GM12892 (cell line): Measurements from ENCODE around the gene CAMK2D.

ENCODE experiments used
- DNase-seq: peaks from one replicate; pipeline ENCODE4 v3.0.0; 2011; ENCODE audit not compliant: insufficient read length
- FAIRE-seq: peaks from 2 replicates; lab custom pipeline; 2011; peaks lifted over from hg19 to GRCh38; lab: Jason Lieb, UNC
- POLR2A ChIP-seq: IDR thresholded peaks from 2 replicates; pipeline ENCODE4 v1.6.1; 2011; ENCODE audit warnings: low read depth, low read length, control low read depth
- POLR2AphosphoS5 ChIP-seq: IDR thresholded peaks from 2 replicates; pipeline ENCODE4 v1.6.1; 2011; ENCODE audit warnings: low read depth, low read length, control low read depth
- TAF1 ChIP-seq: IDR thresholded peaks from 2 replicates; pipeline ENCODE4 v1.6.1; 2011; ENCODE audit warnings: low read depth, mild to moderate bottlenecking, control low read depth, low read length, borderline replicate concordance

Gene CAMK2D

GRCh38 chr4:113467581-113467980 lies 294.0 kb downstream of the CAMK2D start:
- DNase-seq (no peak), FAIRE-seq (no peak)
- TF ChIP-seq POLR2AphosphoS5 (no peak), POLR2A (no peak), TAF1 (no peak)

GRCh38 chr4:113462286-113462685 lies 299.3 kb downstream of the CAMK2D start:
- no peak for DNase-seq
- TF ChIP-seq TAF1 = no peak
- no peak for TF ChIP-seq POLR2AphosphoS5
- TF ChIP-seq POLR2A = no peak
- FAIRE-seq = no peak

- FAIRE-seq (no peak), DNase-seq (no peak)
- no peak for TF ChIP-seq POLR2AphosphoS5
- no peak for TF ChIP-seq POLR2A
- no peak for TF ChIP-seq TAF1
Observed at GRCh38 chr4:113461281-113461680, 300.3 kb downstream of the CAMK2D start.

GRCh38 chr4:113457886-113458285 lies 303.7 kb downstream of the CAMK2D start:
- TF ChIP-seq POLR2A = no peak
- DNase-seq (no peak), FAIRE-seq (no peak)

DNA sequence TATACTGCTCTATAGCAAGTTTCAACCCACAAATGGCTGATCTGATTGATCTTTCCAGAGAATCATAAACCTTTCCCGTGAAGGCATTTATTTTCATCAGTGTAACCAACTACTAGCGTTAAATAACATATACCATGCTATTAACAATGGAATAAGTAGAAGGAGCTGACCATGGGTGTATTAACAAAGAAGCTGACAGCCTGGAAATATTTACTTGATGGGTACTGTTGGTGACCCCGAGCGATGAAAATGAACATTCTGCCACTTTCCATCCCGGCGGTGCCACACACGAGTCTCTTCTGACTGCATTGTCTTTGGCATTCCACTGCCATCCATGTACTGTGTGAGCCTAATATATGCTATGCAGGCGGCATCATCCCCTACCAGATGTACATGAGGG lies 304.4 kb downstream of the CAMK2D start:
- DNase-seq (no peak), FAIRE-seq (no peak)
- TF ChIP-seq POLR2A (no peak), POLR2AphosphoS5 (no peak), TAF1 (no peak)

GRCh38 chr4:113455061-113455460 lies 306.5 kb downstream of the CAMK2D start:
- no peak for TF ChIP-seq POLR2A
- no peak for TF ChIP-seq POLR2AphosphoS5
- TF ChIP-seq TAF1 = no peak
- FAIRE-seq = no peak

DNA sequence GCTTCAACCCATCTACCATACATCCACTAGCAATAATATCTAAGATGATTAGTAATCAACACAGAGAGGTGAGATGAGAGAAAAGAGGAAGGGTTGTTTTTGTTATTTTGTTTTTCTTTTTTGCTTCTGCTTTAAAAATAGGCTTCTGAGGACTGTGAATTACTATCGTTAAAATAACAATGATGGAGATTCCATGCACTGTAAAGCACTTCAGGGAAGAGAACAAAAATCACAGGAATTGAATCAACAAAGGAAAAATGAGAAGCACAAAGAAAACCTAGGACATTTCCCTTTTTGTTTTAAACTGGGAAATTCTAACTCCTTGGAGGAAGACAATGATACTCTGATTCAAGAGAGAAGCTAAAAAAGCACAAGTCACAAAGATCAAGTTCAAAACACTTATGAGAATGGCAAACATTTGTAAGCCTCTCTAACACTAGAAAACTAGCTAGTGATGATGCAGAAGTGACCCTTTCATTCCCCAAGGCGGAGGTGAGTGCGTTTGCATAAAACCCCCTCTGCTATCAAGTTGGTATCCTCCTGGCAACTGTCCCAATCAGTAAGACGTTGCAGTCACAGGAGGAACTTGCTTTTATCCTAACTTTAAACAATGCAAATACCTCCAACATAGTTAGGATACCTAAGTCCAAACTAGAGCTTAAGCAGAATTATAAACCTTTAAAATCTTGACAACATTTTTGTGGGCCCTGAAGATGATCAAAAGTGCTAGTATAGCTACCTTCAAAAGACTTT lies 308.5 kb downstream of the CAMK2D start:
- no peak for DNase-seq

More at GRCh38 chr4:113455061-113455460, 306.5 kb downstream of the CAMK2D start:
- no peak for DNase-seq

DNA sequence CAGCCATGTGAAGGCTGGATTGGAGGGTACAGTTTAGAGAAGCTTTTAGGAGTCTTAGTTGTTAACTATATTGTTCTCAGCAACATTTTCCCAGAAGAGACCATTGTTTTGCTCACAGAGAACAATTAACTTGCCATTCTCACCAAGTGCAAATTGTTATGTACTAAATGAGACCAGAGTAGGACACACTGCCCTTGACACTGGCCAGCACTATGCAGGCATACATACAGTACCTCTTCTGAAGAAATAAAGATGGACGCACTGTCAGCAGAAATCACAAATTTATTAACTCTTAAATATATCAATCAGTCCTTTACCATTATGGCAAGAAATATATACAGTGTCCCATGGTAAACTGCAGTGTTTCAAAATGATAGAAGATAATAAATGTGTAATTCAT lies 309.4 kb downstream of the CAMK2D start:
- no peak for TF ChIP-seq POLR2A
- no peak for TF ChIP-seq POLR2AphosphoS5
- TF ChIP-seq TAF1 = no peak
- FAIRE-seq = no peak
- no peak for DNase-seq

More for the DNA sequence above, 308.5 kb downstream of the CAMK2D start:
- TF ChIP-seq POLR2A (no peak), TAF1 (no peak), POLR2AphosphoS5 (no peak)
- peak; percentile 53 for FAIRE-seq

DNA sequence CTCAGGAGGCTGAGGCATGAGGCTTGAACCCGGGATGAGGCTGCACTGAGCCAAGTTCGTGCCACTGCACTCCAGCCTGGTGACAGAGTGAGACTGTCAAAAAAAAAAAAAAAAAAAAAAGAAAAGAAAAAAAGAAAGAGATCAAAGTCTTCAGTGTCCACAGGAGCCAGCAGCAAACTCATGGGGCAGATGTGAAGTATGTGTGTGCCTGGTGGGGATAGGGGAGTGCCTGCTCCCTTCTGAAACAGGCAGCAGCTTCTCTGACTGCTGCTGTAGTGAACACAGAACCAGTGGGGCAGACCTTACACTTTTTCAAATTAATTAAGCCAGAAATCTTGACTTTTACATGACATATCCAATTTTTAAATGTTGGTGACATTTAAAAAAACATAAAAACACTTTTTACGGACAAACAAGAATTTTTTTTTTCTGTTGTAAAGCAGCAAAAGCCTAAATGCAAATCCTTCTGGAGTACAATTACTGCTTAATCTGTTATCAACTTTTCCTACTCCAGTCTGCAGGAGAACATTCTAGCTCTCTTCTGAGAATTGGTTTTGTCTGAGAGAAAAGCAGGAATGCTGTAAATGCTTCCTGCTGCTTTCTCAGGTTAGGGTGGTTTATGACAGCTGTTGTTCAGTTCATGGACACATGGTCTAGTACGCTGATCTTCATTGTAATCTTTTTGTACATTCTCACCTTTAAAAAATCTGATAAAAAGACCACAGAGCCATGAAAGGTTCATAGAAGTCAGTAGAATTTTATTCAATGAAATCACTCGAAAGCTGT lies 311.1 kb downstream of the CAMK2D start:
- DNase-seq (no peak), FAIRE-seq (no peak)
- TF ChIP-seq POLR2A (no peak), TAF1 (no peak), POLR2AphosphoS5 (no peak)

GRCh38 chr4:113449410-113449974 lies 312.0 kb downstream of the CAMK2D start:
- no peak for TF ChIP-seq TAF1
- no peak for TF ChIP-seq POLR2A
- no peak for TF ChIP-seq POLR2AphosphoS5
- FAIRE-seq (no peak), DNase-seq (no peak)

DNA sequence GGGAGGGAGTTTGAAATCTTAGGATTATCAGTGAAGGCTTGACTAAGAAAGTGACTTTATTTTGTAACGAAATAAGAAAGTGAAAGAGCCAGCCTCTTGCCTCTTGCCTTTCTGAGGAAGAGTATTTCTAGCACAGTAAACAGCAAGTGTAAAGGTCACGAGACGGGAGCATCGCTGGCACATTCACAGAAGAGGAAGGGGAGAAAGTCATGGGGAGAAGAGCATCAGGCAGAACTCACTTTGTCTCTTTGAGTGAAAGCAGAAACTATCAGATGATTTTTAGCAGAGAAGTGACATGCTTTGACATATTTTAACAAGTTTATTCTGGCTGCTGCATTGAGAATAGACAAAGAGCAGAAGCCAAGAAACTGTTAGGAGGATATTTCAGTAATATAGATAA lies 313.8 kb downstream of the CAMK2D start:
- no peak for FAIRE-seq
- no peak for DNase-seq
- TF ChIP-seq TAF1 = no peak
- TF ChIP-seq POLR2A = no peak
- TF ChIP-seq POLR2AphosphoS5 = no peak

- DNase-seq (no peak), FAIRE-seq (no peak)
- no peak for TF ChIP-seq POLR2AphosphoS5
- TF ChIP-seq TAF1 = no peak
- TF ChIP-seq POLR2A = no peak
Observed at GRCh38 chr4:113447061-113447460, 314.5 kb downstream of the CAMK2D start.
